ENCODE results near the gene FUCA2. TPM values are rescaled to one million over a fixed set of nuclear protein-coding genes. Genes with fewer than 3 reads are reported as not detected.
"Not testable (repeated sequence)": the region's sequence is repeated elsewhere in the genome, so short reads cannot be mapped to it uniquely, and the experiment has no call there.

The FUCA2 gene
- polyA plus RNA-seq, 1 of the 3 experiments (the other 2 are of a cell fraction): 37.6 TPM

DNA sequence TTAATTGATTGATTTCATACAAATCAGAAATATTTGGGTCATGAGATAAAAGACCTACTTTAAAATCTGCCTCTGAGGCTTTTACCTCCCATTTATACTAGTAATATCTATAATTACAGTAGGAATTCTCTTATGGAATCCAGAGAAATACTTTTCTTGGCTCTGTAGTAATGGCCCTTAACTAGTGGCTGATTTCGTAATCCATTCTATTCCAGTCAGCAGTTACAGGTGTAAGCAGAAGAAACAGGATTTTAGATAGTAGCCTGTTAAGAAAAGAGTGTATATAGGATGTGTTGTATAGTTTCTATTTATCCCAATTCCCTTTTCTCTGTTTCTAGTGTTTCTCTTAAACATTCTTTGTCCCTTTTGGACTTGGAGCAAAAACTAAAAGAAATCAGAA, 39.7 kb downstream of the FUCA2 start:
- H3K9me2 ChIP-seq: no peaks in the 10 kb centered on the region
- no peak overlapping the region for H2AFZ ChIP-seq (ENCODE audit: low read depth)
- H4K20me1 ChIP-seq (ENCODE audit: insufficient read depth): no peaks in the 10 kb centered on the region
- H3K9ac ChIP-seq: no peak overlapping the region
- no peak overlapping the region for H3K4me3 ChIP-seq (ENCODE audit: low read depth in 2 of 2, low read length in 1 of 2)
- H3K4me1 ChIP-seq (ENCODE audit: control insufficient read depth in 1 of 2, insufficient read depth in 2 of 2, low read depth in 1 of 2, low read length in 1 of 2): no peaks in the 10 kb centered on the region
- ChIA-PET POLR2A (no interaction called here), CTCF (no interaction called here)
- no peaks in the 10 kb centered on the region for H3K79me2 ChIP-seq (ENCODE audit: insufficient read depth)
- no peak for TF ChIP-seq SIN3A (IDR thresholded peaks at IDR 0.05; ENCODE audit: borderline replicate concordance, low read depth, low read length)
- TF ChIP-seq, protein P1, sequence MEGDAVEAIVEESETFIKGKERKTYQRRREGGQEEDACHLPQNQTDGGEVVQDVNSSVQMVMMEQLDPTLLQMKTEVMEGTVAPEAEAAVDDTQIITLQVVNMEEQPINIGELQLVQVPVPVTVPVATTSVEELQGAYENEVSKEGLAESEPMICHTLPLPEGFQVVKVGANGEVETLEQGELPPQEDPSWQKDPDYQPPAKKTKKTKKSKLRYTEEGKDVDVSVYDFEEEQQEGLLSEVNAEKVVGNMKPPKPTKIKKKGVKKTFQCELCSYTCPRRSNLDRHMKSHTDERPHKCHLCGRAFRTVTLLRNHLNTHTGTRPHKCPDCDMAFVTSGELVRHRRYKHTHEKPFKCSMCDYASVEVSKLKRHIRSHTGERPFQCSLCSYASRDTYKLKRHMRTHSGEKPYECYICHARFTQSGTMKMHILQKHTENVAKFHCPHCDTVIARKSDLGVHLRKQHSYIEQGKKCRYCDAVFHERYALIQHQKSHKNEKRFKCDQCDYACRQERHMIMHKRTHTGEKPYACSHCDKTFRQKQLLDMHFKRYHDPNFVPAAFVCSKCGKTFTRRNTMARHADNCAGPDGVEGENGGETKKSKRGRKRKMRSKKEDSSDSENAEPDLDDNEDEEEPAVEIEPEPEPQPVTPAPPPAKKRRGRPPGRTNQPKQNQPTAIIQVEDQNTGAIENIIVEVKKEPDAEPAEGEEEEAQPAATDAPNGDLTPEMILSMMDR (IDR thresholded peaks at IDR 0.05): no peak
- H3K27ac ChIP-seq (ENCODE audit: low read depth in 2 of 2, low read length in 1 of 2): no peak overlapping the region
- H3K4me2 ChIP-seq: no peak overlapping the region
- no peaks in the 10 kb centered on the region for H3F3A ChIP-seq (replicated peaks; ENCODE audit: insufficient read depth)
- H3K36me3 ChIP-seq (replicated peaks in 1 of 2; ENCODE audit: control insufficient read depth in 1 of 2, insufficient read depth in 2 of 2, low read length in 1 of 2): peaks cover 19 to 23% of the 10 kb centered on the region in 2 experiments
- H3K9me3 ChIP-seq: no peaks in the 10 kb centered on the region
- DNase-seq: no peak
- no peaks in the 10 kb centered on the region for H3K27me3 ChIP-seq (ENCODE audit: insufficient read depth)
- 96% methylated on average over 1 of the region's 1 CpG for WGBS (ENCODE audit: low lambda C conversion rate)

DNA sequence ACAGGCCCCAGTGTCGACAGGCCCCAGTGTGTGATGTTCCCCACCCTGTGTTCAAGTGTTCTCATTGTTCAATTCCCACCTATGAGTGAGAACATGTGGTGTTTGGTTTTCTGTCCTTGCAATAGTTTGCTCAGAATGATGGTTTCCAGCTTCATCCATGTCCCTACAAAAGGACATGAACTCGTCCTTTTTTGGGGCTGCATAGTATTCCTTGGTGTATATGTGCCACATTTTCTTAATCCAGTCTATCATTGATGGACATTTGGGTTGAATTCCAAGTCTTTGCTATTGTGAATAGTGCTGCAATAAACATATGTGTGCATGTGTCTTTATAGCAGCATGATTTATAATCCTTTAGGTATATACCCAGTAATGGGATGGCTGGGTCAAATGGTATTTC, 42.7 kb downstream of the FUCA2 start:
- DNase-seq; H3K4me3 ChIP-seq (ENCODE audit: low read depth in 2 of 2, low read length in 1 of 2); H4K20me1 ChIP-seq (ENCODE audit: insufficient read depth); POLR2A ChIA-PET; H3K9me3 ChIP-seq; H3K4me1 ChIP-seq (ENCODE audit: control insufficient read depth in 1 of 2, insufficient read depth in 2 of 2, low read depth in 1 of 2, low read length in 1 of 2); H3K79me2 ChIP-seq (ENCODE audit: insufficient read depth); H3F3A ChIP-seq (replicated peaks; ENCODE audit: insufficient read depth); CTCF ChIA-PET; H3K4me2 ChIP-seq; H3K27me3 ChIP-seq (ENCODE audit: insufficient read depth); H3K27ac ChIP-seq (ENCODE audit: low read depth in 2 of 2, low read length in 1 of 2); H2AFZ ChIP-seq (ENCODE audit: low read depth); H3K9ac ChIP-seq; H3K9me2 ChIP-seq: not testable (repeated sequence)
- H3K36me3 ChIP-seq (replicated peaks in 1 of 2; ENCODE audit: control insufficient read depth in 1 of 2, insufficient read depth in 2 of 2, low read length in 1 of 2): peaks cover 19 to 29% of the 10 kb centered on the region in 2 experiments
- 89% methylated on average over 2 of the region's 2 CpGs for WGBS (ENCODE audit: low lambda C conversion rate)

DNA sequence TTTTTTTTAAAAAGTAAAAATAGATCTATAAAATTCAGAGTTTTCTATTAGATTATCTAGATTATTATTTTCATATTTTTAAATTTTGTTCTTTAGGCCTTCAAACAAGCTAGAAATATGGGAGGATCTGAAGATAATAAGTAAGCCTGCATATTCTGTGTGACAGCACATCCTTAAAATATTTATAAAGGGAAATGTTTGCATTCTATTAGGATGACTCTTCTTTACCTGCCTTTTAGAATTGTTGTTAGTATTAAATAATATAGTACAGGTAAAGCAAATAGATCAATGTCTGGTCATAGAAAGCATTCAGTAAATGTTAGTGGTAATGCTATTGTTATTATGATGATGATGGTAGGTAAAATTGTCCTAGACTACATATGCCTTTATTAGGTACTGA, 43.5 kb downstream of the FUCA2 start:
- Histone ChIP-seq H2AFZ (ENCODE audit: low read depth) (no peak overlapping the region), H3K9ac (no peak overlapping the region), H3K36me3 (replicated peaks in 1 of 2; ENCODE audit: control insufficient read depth in 1 of 2, insufficient read depth in 2 of 2, low read length in 1 of 2) (peaks cover 21 to 24% of the 10 kb centered on the region in 2 experiments), H3F3A (replicated peaks; ENCODE audit: insufficient read depth) (peaks cover 4% of the 10 kb centered on the region), H3K27ac (ENCODE audit: low read depth in 2 of 2, low read length in 1 of 2) (no peak overlapping the region), H3K4me3 (ENCODE audit: low read depth in 2 of 2, low read length in 1 of 2) (no peak overlapping the region), H3K79me2 (ENCODE audit: insufficient read depth) (no peaks in the 10 kb centered on the region), H4K20me1 (ENCODE audit: insufficient read depth) (no peaks in the 10 kb centered on the region), H3K9me2 (no peaks in the 10 kb centered on the region), H3K27me3 (ENCODE audit: insufficient read depth) (no peaks in the 10 kb centered on the region), H3K9me3 (no peaks in the 10 kb centered on the region), H3K4me2 (no peak overlapping the region), H3K4me1 (ENCODE audit: control insufficient read depth in 1 of 2, insufficient read depth in 2 of 2, low read depth in 1 of 2, low read length in 1 of 2) (no peaks in the 10 kb centered on the region)
- TF ChIP-seq, protein P2, sequence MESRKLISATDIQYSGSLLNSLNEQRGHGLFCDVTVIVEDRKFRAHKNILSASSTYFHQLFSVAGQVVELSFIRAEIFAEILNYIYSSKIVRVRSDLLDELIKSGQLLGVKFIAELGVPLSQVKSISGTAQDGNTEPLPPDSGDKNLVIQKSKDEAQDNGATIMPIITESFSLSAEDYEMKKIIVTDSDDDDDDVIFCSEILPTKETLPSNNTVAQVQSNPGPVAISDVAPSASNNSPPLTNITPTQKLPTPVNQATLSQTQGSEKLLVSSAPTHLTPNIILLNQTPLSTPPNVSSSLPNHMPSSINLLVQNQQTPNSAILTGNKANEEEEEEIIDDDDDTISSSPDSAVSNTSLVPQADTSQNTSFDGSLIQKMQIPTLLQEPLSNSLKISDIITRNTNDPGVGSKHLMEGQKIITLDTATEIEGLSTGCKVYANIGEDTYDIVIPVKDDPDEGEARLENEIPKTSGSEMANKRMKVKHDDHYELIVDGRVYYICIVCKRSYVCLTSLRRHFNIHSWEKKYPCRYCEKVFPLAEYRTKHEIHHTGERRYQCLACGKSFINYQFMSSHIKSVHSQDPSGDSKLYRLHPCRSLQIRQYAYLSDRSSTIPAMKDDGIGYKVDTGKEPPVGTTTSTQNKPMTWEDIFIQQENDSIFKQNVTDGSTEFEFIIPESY (IDR thresholded peaks at IDR 0.05; ENCODE audit: borderline replicate concordance, low read depth): no peak
- TF ChIP-seq, protein P3, sequence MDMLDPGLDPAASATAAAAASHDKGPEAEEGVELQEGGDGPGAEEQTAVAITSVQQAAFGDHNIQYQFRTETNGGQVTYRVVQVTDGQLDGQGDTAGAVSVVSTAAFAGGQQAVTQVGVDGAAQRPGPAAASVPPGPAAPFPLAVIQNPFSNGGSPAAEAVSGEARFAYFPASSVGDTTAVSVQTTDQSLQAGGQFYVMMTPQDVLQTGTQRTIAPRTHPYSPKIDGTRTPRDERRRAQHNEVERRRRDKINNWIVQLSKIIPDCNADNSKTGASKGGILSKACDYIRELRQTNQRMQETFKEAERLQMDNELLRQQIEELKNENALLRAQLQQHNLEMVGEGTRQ (IDR thresholded peaks at IDR 0.05; ENCODE audit: borderline replicate concordance, low read depth, low read length): no peak
- TF ChIP-seq EP300 (IDR thresholded peaks at IDR 0.05; ENCODE audit: borderline replicate concordance in 1 of 2, low read depth in 1 of 2, low read length in 1 of 2) (no peak), GABPA (IDR thresholded peaks at IDR 0.05; ENCODE audit: low read depth) (no peak), SIN3A (IDR thresholded peaks at IDR 0.05; ENCODE audit: borderline replicate concordance, low read depth, low read length) (no peak), MXI1 (IDR thresholded peaks at IDR 0.05; ENCODE audit: low read depth, low read length) (no peak), POLR2AphosphoS5 (IDR thresholded peaks at IDR 0.05; ENCODE audit: low read depth, low read length) (no peak), TCF12 (IDR thresholded peaks at IDR 0.05) (no peak)
- TF ChIP-seq, protein P4, sequence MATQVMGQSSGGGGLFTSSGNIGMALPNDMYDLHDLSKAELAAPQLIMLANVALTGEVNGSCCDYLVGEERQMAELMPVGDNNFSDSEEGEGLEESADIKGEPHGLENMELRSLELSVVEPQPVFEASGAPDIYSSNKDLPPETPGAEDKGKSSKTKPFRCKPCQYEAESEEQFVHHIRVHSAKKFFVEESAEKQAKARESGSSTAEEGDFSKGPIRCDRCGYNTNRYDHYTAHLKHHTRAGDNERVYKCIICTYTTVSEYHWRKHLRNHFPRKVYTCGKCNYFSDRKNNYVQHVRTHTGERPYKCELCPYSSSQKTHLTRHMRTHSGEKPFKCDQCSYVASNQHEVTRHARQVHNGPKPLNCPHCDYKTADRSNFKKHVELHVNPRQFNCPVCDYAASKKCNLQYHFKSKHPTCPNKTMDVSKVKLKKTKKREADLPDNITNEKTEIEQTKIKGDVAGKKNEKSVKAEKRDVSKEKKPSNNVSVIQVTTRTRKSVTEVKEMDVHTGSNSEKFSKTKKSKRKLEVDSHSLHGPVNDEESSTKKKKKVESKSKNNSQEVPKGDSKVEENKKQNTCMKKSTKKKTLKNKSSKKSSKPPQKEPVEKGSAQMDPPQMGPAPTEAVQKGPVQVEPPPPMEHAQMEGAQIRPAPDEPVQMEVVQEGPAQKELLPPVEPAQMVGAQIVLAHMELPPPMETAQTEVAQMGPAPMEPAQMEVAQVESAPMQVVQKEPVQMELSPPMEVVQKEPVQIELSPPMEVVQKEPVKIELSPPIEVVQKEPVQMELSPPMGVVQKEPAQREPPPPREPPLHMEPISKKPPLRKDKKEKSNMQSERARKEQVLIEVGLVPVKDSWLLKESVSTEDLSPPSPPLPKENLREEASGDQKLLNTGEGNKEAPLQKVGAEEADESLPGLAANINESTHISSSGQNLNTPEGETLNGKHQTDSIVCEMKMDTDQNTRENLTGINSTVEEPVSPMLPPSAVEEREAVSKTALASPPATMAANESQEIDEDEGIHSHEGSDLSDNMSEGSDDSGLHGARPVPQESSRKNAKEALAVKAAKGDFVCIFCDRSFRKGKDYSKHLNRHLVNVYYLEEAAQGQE (IDR thresholded peaks at IDR 0.05; ENCODE audit: low read depth, low read length): no peak
- ChIA-PET POLR2A (no interaction called here), CTCF (no interaction called here)
- DNase-seq: no peak

Measured in SK-N-SH (cell line).